ENCODE measurements around the gene FCN3. TPM values are rescaled to one million over a fixed set of nuclear protein-coding genes. Genes with fewer than 3 reads are reported as not detected.

The FCN3 gene
- polyA plus RNA-seq, 2 of the 4 experiments (the other 2 are of a cell fraction) = not detected

DNA sequence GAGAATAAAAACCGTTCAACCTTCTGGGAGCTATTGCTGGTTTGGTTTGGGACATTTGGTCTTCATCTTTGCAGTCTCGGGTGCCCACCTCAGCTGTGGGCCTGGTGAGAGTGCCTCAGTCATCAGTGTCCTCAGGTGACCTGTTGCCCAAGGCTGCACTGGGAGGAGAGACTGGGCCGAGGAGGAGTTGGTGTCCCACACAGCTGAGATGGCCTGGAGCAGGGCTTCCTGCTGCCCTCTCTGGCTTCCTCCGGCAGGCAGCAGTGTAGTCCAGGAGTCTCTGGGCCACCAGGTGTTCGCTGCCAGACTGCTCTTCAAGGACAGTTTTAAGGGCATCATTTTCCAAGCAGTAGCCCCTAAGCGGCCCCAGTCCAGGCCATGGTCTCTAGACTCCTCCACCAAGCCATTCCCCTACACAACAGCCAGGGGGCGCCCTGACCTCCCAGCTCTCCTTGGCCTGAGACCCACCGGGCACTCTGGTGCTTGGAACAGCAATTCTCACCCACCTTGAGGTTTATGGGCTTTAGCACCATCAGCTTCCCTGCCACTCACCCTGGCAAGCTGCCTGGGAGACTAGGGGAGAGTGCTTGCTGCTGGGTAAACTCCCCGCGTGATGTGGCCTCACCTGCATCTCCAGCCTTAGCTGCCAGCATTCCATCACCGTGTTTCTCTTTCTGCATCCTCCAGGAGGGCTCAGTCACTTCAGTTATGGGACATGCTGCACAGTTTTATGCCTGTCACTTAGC lies 41.9 kb downstream of the FCN3 start:
- WGBS (ENCODE audit: missing lambda C conversion rate) = 72% methylated on average over 10 of the region's 11 CpGs
- TF ChIP-seq EP300 (IDR thresholded peaks at IDR 0.05) (no peak), KDM5A (IDR thresholded peaks at IDR 0.05) (no peak), MAFK (IDR thresholded peaks at IDR 0.05; ENCODE audit: partially characterized antibody) (no peak), ZNF302 (CRISPR knock-in tag; IDR thresholded peaks at IDR 0.05) (no peak), RAD21 (conservative IDR thresholded peaks at IDR 0.05 in 1 of 2, IDR thresholded peaks at IDR 0.05 in 1 of 2) (peak; percentile 24 to 31; a peak in 4 of 5 replicates), EHF (CRISPR knock-in tag; IDR thresholded peaks at IDR 0.05) (no peak), NFE2L2 (conservative IDR thresholded peaks at IDR 0.05; ENCODE audit: low read length) (no peak), SMC3 (IDR thresholded peaks at IDR 0.05) (peak; percentile 30; the same call in 2 of the 3 replicates)
- TF ChIP-seq, protein P1, sequence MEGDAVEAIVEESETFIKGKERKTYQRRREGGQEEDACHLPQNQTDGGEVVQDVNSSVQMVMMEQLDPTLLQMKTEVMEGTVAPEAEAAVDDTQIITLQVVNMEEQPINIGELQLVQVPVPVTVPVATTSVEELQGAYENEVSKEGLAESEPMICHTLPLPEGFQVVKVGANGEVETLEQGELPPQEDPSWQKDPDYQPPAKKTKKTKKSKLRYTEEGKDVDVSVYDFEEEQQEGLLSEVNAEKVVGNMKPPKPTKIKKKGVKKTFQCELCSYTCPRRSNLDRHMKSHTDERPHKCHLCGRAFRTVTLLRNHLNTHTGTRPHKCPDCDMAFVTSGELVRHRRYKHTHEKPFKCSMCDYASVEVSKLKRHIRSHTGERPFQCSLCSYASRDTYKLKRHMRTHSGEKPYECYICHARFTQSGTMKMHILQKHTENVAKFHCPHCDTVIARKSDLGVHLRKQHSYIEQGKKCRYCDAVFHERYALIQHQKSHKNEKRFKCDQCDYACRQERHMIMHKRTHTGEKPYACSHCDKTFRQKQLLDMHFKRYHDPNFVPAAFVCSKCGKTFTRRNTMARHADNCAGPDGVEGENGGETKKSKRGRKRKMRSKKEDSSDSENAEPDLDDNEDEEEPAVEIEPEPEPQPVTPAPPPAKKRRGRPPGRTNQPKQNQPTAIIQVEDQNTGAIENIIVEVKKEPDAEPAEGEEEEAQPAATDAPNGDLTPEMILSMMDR (IDR thresholded peaks at IDR 0.05) = peak; percentile 50
- Histone ChIP-seq H3K9me3 (no peaks in the 10 kb centered on the region), H3K27ac (no peak overlapping the region), H3K4me3 (no peak overlapping the region), H3K4me1 (no peaks in the 10 kb centered on the region), H3K4me2 (no peak overlapping the region)
- ChIA-PET POLR2A (interaction anchor here (0.9 kb wide), 1 partner anchor 17 kb away, joined by 3 read pairs; no protein-coding TSS in a partner anchor), CTCF (interaction anchor here (0.7 to 11.8 kb wide), 28 partner anchors 10 to 330 kb away, joined by 3 to 134 read pairs (median 6); partner anchors contain the start of genes AHDC1, MAP3K6, SYTL1 and TMEM222)
- no peak for FAIRE-seq
- ATAC-seq = peak; percentile 66 to 91; a peak in 5 of 6 replicates
- DNase-seq (ENCODE audit: low read depth in 1 of 2, low spot score in 1 of 2) = peak in 1 of 2 experiments; percentile 69

DNA sequence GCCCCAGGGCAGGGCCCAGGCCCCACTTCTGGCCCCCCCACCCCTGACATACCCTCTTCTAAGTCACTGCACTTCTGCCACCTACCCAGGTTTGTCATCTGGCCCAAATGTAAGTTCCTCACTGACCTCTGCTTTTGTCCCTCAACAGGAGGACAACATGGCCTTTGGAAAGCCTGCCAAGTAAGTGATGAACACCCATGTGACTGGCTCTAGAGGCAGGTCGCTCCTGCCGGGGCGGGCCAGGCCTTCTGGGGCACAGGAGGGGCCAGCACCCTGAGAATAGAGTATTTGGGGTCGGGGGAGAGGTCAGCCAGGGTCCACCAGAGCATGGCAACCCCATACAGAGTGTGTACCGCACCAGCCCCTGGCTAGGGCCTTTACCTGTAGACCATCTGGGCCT lies 42.7 kb downstream of the FCN3 start:
- TF ChIP-seq HOXB5 (CRISPR knock-in tag; IDR thresholded peaks at IDR 0.05) = no peak
- TF ChIP-seq NPAS2 (CRISPR knock-in tag; IDR thresholded peaks at IDR 0.05; ENCODE audit: borderline replicate concordance) = no peak
- TF ChIP-seq, protein P2, sequence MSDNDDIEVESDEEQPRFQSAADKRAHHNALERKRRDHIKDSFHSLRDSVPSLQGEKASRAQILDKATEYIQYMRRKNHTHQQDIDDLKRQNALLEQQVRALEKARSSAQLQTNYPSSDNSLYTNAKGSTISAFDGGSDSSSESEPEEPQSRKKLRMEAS (IDR thresholded peaks at IDR 0.05) = no peak
- no peak for TF ChIP-seq RAD21 (conservative IDR thresholded peaks at IDR 0.05 in 1 of 2, IDR thresholded peaks at IDR 0.05 in 1 of 2)
- TF ChIP-seq GATA3 (IDR thresholded peaks at IDR 0.05; ENCODE audit: borderline replicate concordance) = no peak
- TF ChIP-seq CBX8 (IDR thresholded peaks at IDR 0.05) = no peak
- TF ChIP-seq, protein P3, sequence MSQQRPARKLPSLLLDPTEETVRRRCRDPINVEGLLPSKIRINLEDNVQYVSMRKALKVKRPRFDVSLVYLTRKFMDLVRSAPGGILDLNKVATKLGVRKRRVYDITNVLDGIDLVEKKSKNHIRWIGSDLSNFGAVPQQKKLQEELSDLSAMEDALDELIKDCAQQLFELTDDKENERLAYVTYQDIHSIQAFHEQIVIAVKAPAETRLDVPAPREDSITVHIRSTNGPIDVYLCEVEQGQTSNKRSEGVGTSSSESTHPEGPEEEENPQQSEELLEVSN (IDR thresholded peaks at IDR 0.05; ENCODE audit: borderline replicate concordance, low read depth) = no peak
- no peak for TF ChIP-seq CEBPB (IDR thresholded peaks at IDR 0.05)
- TF ChIP-seq, protein P4, sequence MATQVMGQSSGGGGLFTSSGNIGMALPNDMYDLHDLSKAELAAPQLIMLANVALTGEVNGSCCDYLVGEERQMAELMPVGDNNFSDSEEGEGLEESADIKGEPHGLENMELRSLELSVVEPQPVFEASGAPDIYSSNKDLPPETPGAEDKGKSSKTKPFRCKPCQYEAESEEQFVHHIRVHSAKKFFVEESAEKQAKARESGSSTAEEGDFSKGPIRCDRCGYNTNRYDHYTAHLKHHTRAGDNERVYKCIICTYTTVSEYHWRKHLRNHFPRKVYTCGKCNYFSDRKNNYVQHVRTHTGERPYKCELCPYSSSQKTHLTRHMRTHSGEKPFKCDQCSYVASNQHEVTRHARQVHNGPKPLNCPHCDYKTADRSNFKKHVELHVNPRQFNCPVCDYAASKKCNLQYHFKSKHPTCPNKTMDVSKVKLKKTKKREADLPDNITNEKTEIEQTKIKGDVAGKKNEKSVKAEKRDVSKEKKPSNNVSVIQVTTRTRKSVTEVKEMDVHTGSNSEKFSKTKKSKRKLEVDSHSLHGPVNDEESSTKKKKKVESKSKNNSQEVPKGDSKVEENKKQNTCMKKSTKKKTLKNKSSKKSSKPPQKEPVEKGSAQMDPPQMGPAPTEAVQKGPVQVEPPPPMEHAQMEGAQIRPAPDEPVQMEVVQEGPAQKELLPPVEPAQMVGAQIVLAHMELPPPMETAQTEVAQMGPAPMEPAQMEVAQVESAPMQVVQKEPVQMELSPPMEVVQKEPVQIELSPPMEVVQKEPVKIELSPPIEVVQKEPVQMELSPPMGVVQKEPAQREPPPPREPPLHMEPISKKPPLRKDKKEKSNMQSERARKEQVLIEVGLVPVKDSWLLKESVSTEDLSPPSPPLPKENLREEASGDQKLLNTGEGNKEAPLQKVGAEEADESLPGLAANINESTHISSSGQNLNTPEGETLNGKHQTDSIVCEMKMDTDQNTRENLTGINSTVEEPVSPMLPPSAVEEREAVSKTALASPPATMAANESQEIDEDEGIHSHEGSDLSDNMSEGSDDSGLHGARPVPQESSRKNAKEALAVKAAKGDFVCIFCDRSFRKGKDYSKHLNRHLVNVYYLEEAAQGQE (IDR thresholded peaks at IDR 0.05) = no peak
- no peak for TF ChIP-seq RFX5 (IDR thresholded peaks at IDR 0.05)
- TF ChIP-seq PHF8 (IDR thresholded peaks at IDR 0.05; ENCODE audit: borderline replicate concordance, low read depth) = no peak
- no peak for TF ChIP-seq RCOR1 (IDR thresholded peaks at IDR 0.05; ENCODE audit: low read depth, low read length)
- TF ChIP-seq EHF (CRISPR knock-in tag; IDR thresholded peaks at IDR 0.05) = no peak
- ATAC-seq (no peak), DNase-seq (ENCODE audit: low read depth in 1 of 2, low spot score in 1 of 2) (no peak), FAIRE-seq (no peak)
- ChIA-PET POLR2A (no interaction called here), CTCF (interaction anchor here (0.8 to 11.8 kb wide), 24 partner anchors 9 to 331 kb away, joined by 3 to 134 read pairs (median 6); partner anchors contain the start of genes AHDC1, MAP3K6, SYTL1 and TMEM222)
- Histone ChIP-seq H3K4me2 (no peak overlapping the region), H3K4me1 (no peaks in the 10 kb centered on the region), H3K9me3 (no peaks in the 10 kb centered on the region), H3K27ac (no peak overlapping the region), H3K4me3 (no peak overlapping the region)
- 92% methylated on average over 4 of the region's 5 CpGs for WGBS (ENCODE audit: missing lambda C conversion rate)

Data from A549 (cell line).